ENCODE data around the gene RGMB.

The RGMB gene

GRCh38 chr5:98791001-98791519, 17.6 kb downstream of the RGMB start:
- no peak overlapping the region for H3K27ac Mint-ChIP-seq
- no peak overlapping the region for H3K4me3 Mint-ChIP-seq

DNA sequence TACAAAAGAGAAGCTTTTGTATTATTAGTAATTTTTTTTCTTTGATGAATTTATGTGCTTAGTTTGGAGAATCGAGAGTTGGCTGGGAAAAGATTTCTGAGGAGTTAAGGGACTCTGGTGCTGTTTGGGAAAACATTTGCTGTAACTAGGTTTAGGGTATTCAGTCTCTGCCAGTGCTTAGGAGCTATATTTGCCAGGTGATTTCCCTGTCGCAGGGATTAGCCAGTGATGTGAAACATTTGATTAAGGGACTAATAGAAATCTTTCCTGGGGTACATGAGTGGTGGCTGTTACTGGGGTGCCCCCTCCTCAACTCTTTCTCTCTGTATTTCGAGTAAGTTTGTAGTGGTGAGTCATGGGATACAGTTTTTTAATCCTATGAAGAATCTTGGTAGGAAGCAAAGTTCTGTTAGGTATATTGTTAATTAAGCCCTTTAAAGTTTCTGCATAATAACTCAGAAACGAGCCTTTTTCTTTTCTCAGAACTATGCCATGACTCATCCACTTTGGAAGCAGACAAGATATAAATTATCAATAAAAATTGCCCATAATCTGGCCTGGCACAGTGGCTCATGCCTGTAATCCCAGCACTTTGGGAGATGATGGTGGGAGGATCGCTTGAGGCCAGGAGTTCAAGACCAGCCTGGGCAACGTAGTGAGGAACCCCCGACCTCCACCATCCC, 18.6 kb downstream of the RGMB start:
- Mint-ChIP-seq H3K9me3 (no peaks in the 10 kb centered on the region), H3K4me3 (no peak overlapping the region), H3K27ac (peak overlapping the region; percentile 61), H3K36me3 (no peaks in the 10 kb centered on the region), H3K4me1 (peaks cover 27% of the 10 kb centered on the region), H3K27me3 (no peaks in the 10 kb centered on the region)

More at GRCh38 chr5:98791001-98791519, 17.6 kb downstream of the RGMB start:
- Mint-ChIP-seq H3K4me1 (peaks cover 32% of the 10 kb centered on the region), H3K9me3 (no peaks in the 10 kb centered on the region), H3K27me3 (no peaks in the 10 kb centered on the region), H3K36me3 (no peaks in the 10 kb centered on the region)

- Mint-ChIP-seq H3K36me3 (no peaks in the 10 kb centered on the region), H3K27ac (peak overlapping the region; percentile 14), H3K4me1 (peaks cover 19% of the 10 kb centered on the region), H3K4me3 (no peak overlapping the region), H3K27me3 (no peaks in the 10 kb centered on the region), H3K9me3 (no peaks in the 10 kb centered on the region)
Observed at GRCh38 chr5:98793223-98793622, 19.8 kb downstream of the RGMB start.

- Mint-ChIP-seq H3K4me1 (peaks cover 15% of the 10 kb centered on the region), H3K36me3 (no peaks in the 10 kb centered on the region), H3K9me3 (no peaks in the 10 kb centered on the region), H3K27ac (no peak overlapping the region), H3K27me3 (no peaks in the 10 kb centered on the region), H3K4me3 (no peak overlapping the region)
Observed at GRCh38 chr5:98794001-98794400, 20.5 kb downstream of the RGMB start.

- Mint-ChIP-seq H3K36me3 (no peaks in the 10 kb centered on the region), H3K27me3 (no peaks in the 10 kb centered on the region), H3K9me3 (no peaks in the 10 kb centered on the region), H3K27ac (no peak overlapping the region), H3K4me3 (no peak overlapping the region), H3K4me1 (peaks cover 11% of the 10 kb centered on the region)
Observed at GRCh38 chr5:98794414-98795080, 21.1 kb downstream of the RGMB start.

GRCh38 chr5:98795243-98795642, 21.8 kb downstream of the RGMB start:
- H3K4me3 Mint-ChIP-seq: no peak overlapping the region
- H3K27ac Mint-ChIP-seq: no peak overlapping the region

DNA sequence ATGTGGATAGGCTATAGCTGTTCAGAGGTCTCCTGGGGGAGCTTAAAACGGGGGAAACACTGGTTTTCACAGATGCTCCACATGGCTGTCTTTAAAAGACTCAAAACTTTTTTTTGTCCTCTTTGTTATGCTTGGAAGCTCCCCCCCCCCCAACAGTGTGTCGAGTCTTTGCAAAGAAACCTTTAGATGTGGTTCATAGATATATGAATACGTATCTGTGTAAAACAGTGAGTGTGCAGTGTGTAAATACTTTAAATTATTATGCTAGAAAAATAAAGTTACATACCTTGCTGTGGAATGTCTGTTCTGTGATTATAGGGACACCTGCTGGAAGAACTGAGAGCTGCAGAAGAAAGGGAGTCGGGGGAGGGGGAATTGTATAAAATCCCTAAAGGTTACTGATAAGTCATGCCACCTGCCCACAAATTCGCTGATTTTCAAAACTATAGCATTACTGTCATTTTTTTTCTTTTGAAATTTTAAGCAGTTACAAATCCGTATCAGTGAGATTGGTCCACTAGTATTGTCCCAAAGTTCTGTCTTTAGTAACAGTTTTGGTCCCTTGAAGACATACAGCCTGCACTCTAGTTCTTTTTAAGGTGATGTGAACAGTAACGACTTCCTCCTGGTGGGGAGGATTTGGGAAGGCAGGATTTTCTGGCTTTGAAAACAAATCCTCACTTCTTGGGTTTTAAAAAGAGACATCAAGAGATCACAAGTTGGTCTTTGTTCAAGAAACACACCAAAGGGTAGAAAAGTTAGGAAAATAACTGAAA, 22.9 kb downstream of the RGMB start:
- no peaks in the 10 kb centered on the region for H3K9me3 Mint-ChIP-seq
- H3K4me1 Mint-ChIP-seq: peaks cover 5% of the 10 kb centered on the region
- H3K27ac Mint-ChIP-seq: no peak overlapping the region
- no peaks in the 10 kb centered on the region for H3K27me3 Mint-ChIP-seq
- peaks cover 2% of the 10 kb centered on the region for H3K36me3 Mint-ChIP-seq
- H3K4me3 Mint-ChIP-seq: no peak overlapping the region

More at GRCh38 chr5:98795243-98795642, 21.8 kb downstream of the RGMB start:
- Mint-ChIP-seq H3K27me3 (no peaks in the 10 kb centered on the region), H3K36me3 (no peaks in the 10 kb centered on the region), H3K4me1 (peaks cover 6% of the 10 kb centered on the region), H3K9me3 (no peaks in the 10 kb centered on the region)

- Mint-ChIP-seq H3K27me3 (no peaks in the 10 kb centered on the region), H3K27ac (no peak overlapping the region), H3K4me1 (peaks cover 5% of the 10 kb centered on the region), H3K36me3 (peaks cover 3% of the 10 kb centered on the region), H3K9me3 (no peaks in the 10 kb centered on the region), H3K4me3 (no peak overlapping the region)
Observed at GRCh38 chr5:98798371-98798770, 24.9 kb downstream of the RGMB start.

DNA sequence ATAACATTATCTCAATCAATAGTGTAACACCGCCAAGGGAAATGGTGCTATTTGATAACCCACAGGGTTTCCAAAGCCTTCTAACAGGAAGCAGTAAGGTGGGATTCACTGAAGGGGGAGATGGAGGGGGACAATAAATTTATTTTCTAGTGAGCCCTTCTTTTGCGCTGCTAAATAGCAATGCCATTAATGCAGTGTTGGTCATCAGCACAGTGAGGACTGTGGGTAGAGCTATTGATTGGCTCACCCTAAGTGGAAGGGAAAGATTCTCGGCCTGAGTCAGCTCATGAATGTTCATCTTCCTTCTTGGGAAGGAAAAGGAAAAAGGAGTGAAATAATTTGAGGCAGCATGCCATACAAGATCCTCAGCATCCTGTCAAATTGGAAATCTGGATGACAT, 25.4 kb downstream of the RGMB start:
- peaks cover 3% of the 10 kb centered on the region for H3K36me3 Mint-ChIP-seq
- no peak overlapping the region for H3K27ac Mint-ChIP-seq
- H3K27me3 Mint-ChIP-seq: no peaks in the 10 kb centered on the region
- peaks cover 5% of the 10 kb centered on the region for H3K4me1 Mint-ChIP-seq
- no peaks in the 10 kb centered on the region for H3K9me3 Mint-ChIP-seq
- H3K4me3 Mint-ChIP-seq: no peak overlapping the region

DNA sequence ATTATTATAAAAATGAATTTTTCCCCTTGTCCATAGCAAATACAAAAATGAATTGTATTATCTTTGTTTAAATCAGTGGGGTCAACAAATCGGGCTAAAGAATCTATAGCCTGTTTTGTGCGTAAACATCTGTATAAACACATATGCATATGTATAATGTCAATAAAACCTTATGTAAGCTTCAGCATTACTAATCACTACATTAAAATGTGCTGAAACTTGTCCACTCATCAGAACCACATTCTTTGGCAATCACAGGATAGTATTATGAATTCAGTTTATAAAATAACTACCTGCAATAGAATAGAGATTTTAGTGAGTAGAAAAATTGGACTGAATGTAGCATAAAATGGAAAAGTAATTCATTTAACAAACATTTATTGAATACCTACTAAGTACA, 30.6 kb downstream of the RGMB start:
- Mint-ChIP-seq H3K9me3 (peaks cover 26% of the 10 kb centered on the region), H3K27me3 (no peaks in the 10 kb centered on the region)

DNA sequence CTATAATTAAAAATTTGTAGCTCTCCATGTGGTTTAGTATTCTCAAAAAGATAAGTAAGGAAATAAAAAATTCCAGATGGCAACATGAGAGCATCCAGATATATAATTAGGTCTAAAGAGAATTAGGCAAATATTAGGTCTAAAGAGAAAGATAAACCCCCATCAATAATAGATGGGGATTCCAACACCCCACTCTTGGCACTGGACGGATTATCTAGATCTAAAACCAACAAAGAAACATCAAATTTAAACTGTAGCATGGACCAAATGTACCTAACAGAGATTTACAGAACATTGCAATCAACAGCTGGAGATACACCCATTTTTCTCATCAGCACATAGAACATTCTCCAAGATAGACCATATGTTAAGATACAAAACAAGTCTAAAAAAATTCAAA, 31.6 kb downstream of the RGMB start:
- Mint-ChIP-seq H3K27me3 (no peaks in the 10 kb centered on the region), H3K36me3 (peaks cover 30% of the 10 kb centered on the region), H3K4me1 (no peaks in the 10 kb centered on the region), H3K4me3 (no peak overlapping the region), H3K9me3 (peaks cover 26% of the 10 kb centered on the region), H3K27ac (no peak overlapping the region)

More for the DNA sequence above, 30.6 kb downstream of the RGMB start:
- Mint-ChIP-seq H3K27ac (no peak overlapping the region), H3K4me3 (no peak overlapping the region), H3K4me1 (no peaks in the 10 kb centered on the region), H3K36me3 (peaks cover 30% of the 10 kb centered on the region)

DNA sequence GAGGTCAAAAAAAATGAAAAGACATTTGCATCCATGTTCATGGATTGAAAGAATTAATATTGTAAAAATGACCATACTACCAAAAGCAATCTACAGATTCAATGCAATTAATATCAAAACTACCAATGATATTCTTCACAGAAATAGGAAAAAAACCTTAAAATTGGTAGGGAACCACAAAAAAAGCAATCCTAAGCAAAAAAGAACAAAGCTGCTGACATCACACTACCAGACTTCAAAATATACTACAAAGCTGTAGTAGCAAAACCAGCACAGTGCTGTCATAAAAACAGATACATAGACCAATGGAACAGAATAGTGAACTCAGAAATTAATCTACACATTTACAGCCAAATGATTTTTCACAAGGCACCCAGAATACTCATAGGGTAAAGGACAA, 34.3 kb downstream of the RGMB start:
- Mint-ChIP-seq H3K27ac (no peak overlapping the region), H3K36me3 (peaks cover 29% of the 10 kb centered on the region), H3K4me3 (no peak overlapping the region), H3K4me1 (no peaks in the 10 kb centered on the region), H3K27me3 (no peaks in the 10 kb centered on the region), H3K9me3 (peaks cover 26% of the 10 kb centered on the region)

GRCh38 chr5:98810206-98810605, 36.7 kb downstream of the RGMB start:
- H3K27me3 Mint-ChIP-seq: no peaks in the 10 kb centered on the region
- H3K36me3 Mint-ChIP-seq: peaks cover 22% of the 10 kb centered on the region
- H3K4me1 Mint-ChIP-seq: no peaks in the 10 kb centered on the region
- H3K4me3 Mint-ChIP-seq: no peak overlapping the region
- H3K9me3 Mint-ChIP-seq: peaks cover 24% of the 10 kb centered on the region
- no peak overlapping the region for H3K27ac Mint-ChIP-seq

GRCh38 chr5:98813755-98814154, 40.3 kb downstream of the RGMB start:
- H3K27ac Mint-ChIP-seq: no peak overlapping the region
- H3K4me3 Mint-ChIP-seq: no peak overlapping the region
- H3K27me3 Mint-ChIP-seq: no peaks in the 10 kb centered on the region
- no peaks in the 10 kb centered on the region for H3K4me1 Mint-ChIP-seq
- peaks cover 3% of the 10 kb centered on the region for H3K9me3 Mint-ChIP-seq
- H3K36me3 Mint-ChIP-seq: peaks cover 6% of the 10 kb centered on the region

DNA sequence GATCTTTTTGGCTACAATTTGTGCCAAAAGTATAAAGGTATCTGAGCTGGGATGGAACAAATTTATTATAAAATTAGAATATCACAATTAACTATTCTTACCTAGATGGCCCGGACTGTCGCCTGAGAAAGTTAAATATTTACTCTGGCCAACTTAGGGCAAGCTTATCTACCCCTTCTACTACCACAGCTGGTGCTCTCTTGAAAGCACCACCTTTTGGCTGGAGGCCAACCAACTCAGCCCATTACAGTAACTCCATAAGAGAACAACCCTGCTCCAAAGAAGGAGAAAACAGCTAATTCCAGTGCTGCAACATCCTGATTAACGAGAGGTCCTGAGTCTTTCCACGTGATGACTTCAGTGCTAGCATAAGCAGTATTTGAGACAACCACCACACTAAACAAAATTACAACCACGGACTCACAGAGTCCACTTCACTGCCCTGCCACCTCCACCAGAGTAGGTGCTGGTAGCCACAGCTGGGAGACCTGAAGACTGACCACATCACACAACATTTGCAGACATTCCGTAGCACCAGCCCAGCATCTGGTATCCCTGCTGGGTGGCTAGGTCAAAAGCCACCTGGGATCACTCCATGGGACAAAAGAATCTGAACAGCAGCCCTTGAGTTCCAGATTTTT, 43.2 kb downstream of the RGMB start:
- no peaks in the 10 kb centered on the region for H3K4me1 Mint-ChIP-seq
- no peaks in the 10 kb centered on the region for H3K27me3 Mint-ChIP-seq
- H3K9me3 Mint-ChIP-seq: peaks cover 5% of the 10 kb centered on the region
- H3K36me3 Mint-ChIP-seq: peaks cover 12% of the 10 kb centered on the region
- H3K27ac Mint-ChIP-seq: no peak overlapping the region
- H3K4me3 Mint-ChIP-seq: no peak overlapping the region

Measured in activated naive CD4-positive, alpha-beta T cell treated with anti-CD3 and anti-CD28 coated beads, Interleukin-2, amount 50 U/mL, for 24 hours (primary cell).